OCI-LY7 (cell line): ENCODE results near the gene CLEC4G. TPM values are rescaled to one million over a fixed set of nuclear protein-coding genes. Genes with fewer than 3 reads are reported as not detected.

Experiments
- Bru-seq: library from RNA; stranded (reverse); fragments of 400-500 nt; gene quantifications from one replicate; lab custom pipeline; 2021; lab: Mats Ljungman, UMichigan
- BruChase-seq, 2 experiments: library from RNA; stranded (reverse); fragments of 400-500 nt; gene quantifications; one replicate each; lab custom pipeline; 2021; lab: Mats Ljungman, UMichigan
- BruUV-seq: library from RNA; stranded (reverse); fragments of 400-500 nt; replicated peaks from 2 replicates; lab custom pipeline; 2021; lab: Mats Ljungman, UMichigan
- CTCF ChIA-PET: fragments of 300-600 bp; sonication (Branson Sonifier 250); formaldehyde crosslinking; loops from one replicate; lab custom pipeline; 2022; ENCODE audit warnings: antibody characterized with exemption; ENCODE audit not compliant: unreplicated experiment; lab: Charles Lee
- POLR2A ChIA-PET: fragments of 300-600 bp; sonication (Branson Sonifier 250); formaldehyde crosslinking; loops from one replicate; lab custom pipeline; 2022; ENCODE audit warnings: antibody characterized with exemption; lab: Charles Lee
- DNase-seq: peaks from one replicate; pipeline ENCODE4 v3.0.0-alpha.2; 2015; ENCODE audit warnings: low spot score
- H2AFZ ChIP-seq: fragments of 200-600 bp; sonication (generic), shearing (Covaris generic); 2 replicates; pipeline ENCODE4 v1.6.1; 2014; ENCODE audit warnings: mild to moderate bottlenecking, antibody characterized with exemption, low read length, moderate library complexity
- H3K27ac ChIP-seq: fragments of 200-600 bp; sonication (generic); 2 replicates; pipeline ENCODE4 v1.5.1; 2014; ENCODE audit warnings: mixed run types, low read depth, mild to moderate bottlenecking, moderate library complexity, low read length, inconsistent platforms; ENCODE audit not compliant: poor library complexity, severe bottlenecking
- H3K36me3 ChIP-seq: fragments of 200-600 bp; sonication (generic); 2 replicates; pipeline ENCODE4 v1.6.1; 2014; ENCODE audit warnings: mild to moderate bottlenecking, antibody characterized with exemption, low read length, moderate library complexity, mixed read lengths; ENCODE audit not compliant: insufficient read depth
- H3K4me1 ChIP-seq: fragments of 200-600 bp; sonication (generic); 2 replicates; pipeline ENCODE4 v1.5.1; 2014; ENCODE audit warnings: mild to moderate bottlenecking, low read length; ENCODE audit not compliant: insufficient read depth, poor library complexity, severe bottlenecking
- H3K4me2 ChIP-seq: fragments of 200-600 bp; sonication (generic); 2 replicates; pipeline ENCODE4 v1.6.1; 2014; ENCODE audit warnings: mild to moderate bottlenecking, low read length
- H3K4me3 ChIP-seq: fragments of 200-600 bp; sonication (generic); 2 replicates; pipeline ENCODE4 v1.5.1; 2014; ENCODE audit warnings: mild to moderate bottlenecking, low read depth, low read length; ENCODE audit not compliant: poor library complexity, severe bottlenecking
- H3K79me2 ChIP-seq: fragments of 200-600 bp; sonication (generic); 2 replicates; pipeline ENCODE4 v1.6.1; 2016; ENCODE audit warnings: low read depth, mild to moderate bottlenecking, low read length, moderate library complexity, mixed read lengths; ENCODE audit not compliant: insufficient read depth
- H3K9me2 ChIP-seq: fragments of 200-600 bp; sonication (generic); 2 replicates; pipeline ENCODE4 v1.6.1; 2016; ENCODE audit warnings: mild to moderate bottlenecking, low read length, mixed read lengths; ENCODE audit not compliant: insufficient read depth
- H3K9me3 ChIP-seq: fragments of 200-600 bp; sonication (generic); 2 replicates; pipeline ENCODE4 v1.6.1; 2014; ENCODE audit warnings: mild to moderate bottlenecking, mixed run types, low read length, mixed read lengths
- H4K20me1 ChIP-seq: fragments of 200-600 bp; sonication (generic); 2 replicates; pipeline ENCODE4 v1.6.1; 2014; ENCODE audit warnings: mild to moderate bottlenecking, antibody characterized with exemption, low read length, moderate library complexity, mixed read lengths; ENCODE audit not compliant: insufficient read depth
- EZH2phosphoT487 ChIP-seq: fragments of 200-600 bp; sonication (generic); IDR thresholded peaks from 2 replicates; pipeline ENCODE4 v1.6.1; 2018; ENCODE audit warnings: low read depth, borderline replicate concordance, mild to moderate bottlenecking, mixed run types, antibody characterized with exemption, low read length, moderate library complexity, mixed read lengths
- intact Hi-C: fragments of 100-400 bp; cut with micrococcal nuclease; formaldehyde crosslinking; loops from one replicate; pipeline ENCODE4 v1.10.0; 2022; ENCODE audit not compliant: unreplicated experiment
- long read RNA-seq: library from polyadenylated mRNA; stranded (forward); transcript quantifications from one replicate; pipeline ENCODE4 v2.0.0, GENCODE V29; 2022
- total RNA-seq, 2 experiments: library from RNA; depleted of rRNA in 1 of 2; stranded (reverse); fragments of >200 nt in 1 of 2; shearing (Covaris generic) in 1 of 2; gene quantifications; 2 replicates each; pipeline ENCODE4 v1.2.3, GENCODE V29; 2014 to 2022
- TF ChIP-seq, protein P1 (sequence below): fragments of 200-600 bp; sonication (generic); conservative IDR thresholded peaks from 2 replicates; pipeline ENCODE4 v1.5.1; 2014; ENCODE audit warnings: mild to moderate bottlenecking, antibody characterized with exemption, low read length, moderate library complexity, mixed read lengths

Gene CLEC4G, protein sequence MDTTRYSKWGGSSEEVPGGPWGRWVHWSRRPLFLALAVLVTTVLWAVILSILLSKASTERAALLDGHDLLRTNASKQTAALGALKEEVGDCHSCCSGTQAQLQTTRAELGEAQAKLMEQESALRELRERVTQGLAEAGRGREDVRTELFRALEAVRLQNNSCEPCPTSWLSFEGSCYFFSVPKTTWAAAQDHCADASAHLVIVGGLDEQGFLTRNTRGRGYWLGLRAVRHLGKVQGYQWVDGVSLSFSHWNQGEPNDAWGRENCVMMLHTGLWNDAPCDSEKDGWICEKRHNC
- total RNA-seq (2014; rRNA removed; shearing (Covaris generic)) (not detected in 2 replicates), total RNA-seq (2022) (not detected in 2 replicates), Bru-seq, nascent RNA (not detected), BruChase-seq, experiment 1, labeled RNA remaining after a 6-hour chase (not detected), BruChase-seq, experiment 2, labeled RNA remaining after a 2-hour chase (not detected)
- long read RNA-seq: 0 reads

DNA sequence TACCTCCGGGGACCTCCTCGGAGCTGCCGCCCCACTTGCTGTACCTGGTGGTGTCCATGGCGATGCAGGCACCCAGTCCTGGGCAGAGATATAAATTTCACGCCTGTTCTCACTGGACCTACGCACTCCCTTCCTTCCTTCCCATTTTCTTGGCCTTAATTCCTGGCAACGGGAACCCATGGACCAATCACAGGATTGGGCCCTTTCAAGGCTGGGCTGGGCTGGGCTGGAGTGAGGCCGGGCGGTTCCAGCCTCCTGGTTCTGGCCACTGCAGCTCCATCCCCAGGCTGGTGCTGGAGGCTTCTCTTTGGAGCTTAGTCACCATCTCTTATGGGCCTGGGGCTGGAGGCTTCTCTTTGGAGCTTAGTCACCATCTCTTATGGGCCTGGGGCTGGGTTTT, at the start of gene CLEC4G:
TSS of gene CLEC4G (minus strand) at position 66 of the 400 bp plus-strand sequence. CDS start at position 58, 8 bp downstream.
- Histone ChIP-seq H3K9me3 (no peaks in the 10 kb centered on the region), H3K27ac (no peak within 1 kb of the TSS), H3K9me2 (no peaks in the 10 kb centered on the region), H3K79me2 (no peaks in the 10 kb centered on the region), H3K4me1 (no peaks in the 10 kb centered on the region), H4K20me1 (no peaks in the 10 kb centered on the region), H3K4me2 (no peak within 1 kb of the TSS), H2AFZ (no peak within 1 kb of the TSS), H3K36me3 (no peaks in the 10 kb centered on the region), H3K4me3 (no peak within 1 kb of the TSS)
- BruUV-seq: no TSS peak
- POLR2A ChIA-PET: no interaction called here
- intact Hi-C loops: no loop called here
- no peak for TF ChIP-seq EZH2phosphoT487
- TF ChIP-seq, protein P1, sequence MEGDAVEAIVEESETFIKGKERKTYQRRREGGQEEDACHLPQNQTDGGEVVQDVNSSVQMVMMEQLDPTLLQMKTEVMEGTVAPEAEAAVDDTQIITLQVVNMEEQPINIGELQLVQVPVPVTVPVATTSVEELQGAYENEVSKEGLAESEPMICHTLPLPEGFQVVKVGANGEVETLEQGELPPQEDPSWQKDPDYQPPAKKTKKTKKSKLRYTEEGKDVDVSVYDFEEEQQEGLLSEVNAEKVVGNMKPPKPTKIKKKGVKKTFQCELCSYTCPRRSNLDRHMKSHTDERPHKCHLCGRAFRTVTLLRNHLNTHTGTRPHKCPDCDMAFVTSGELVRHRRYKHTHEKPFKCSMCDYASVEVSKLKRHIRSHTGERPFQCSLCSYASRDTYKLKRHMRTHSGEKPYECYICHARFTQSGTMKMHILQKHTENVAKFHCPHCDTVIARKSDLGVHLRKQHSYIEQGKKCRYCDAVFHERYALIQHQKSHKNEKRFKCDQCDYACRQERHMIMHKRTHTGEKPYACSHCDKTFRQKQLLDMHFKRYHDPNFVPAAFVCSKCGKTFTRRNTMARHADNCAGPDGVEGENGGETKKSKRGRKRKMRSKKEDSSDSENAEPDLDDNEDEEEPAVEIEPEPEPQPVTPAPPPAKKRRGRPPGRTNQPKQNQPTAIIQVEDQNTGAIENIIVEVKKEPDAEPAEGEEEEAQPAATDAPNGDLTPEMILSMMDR: no peak
- CTCF ChIA-PET: no interaction called here
- DNase-seq: no peak

DNA sequence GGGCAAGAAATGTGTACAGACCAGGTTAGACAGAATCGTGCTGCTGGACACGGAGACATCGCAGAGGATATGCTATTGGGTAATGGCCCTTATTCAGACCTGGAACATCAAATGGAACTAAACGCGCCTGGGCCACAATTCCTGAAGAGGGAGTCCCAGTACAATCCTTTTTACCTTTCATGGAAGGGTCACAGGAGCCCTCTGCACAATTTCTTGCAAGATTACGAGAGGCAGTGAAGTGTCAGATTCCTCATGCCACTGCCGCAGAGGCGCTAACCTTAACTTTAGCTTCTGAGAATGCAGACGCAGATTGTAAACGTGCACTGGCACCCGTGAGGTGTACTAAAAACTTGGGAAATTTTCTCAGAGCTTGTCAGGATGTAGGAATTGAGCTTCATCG, 49.2 kb upstream of the CLEC4G start:
- TF ChIP-seq EZH2phosphoT487: no peak
- TF ChIP-seq, protein P1: no peak
- Histone ChIP-seq H3K9me2 (no peaks in the 10 kb centered on the region), H3K36me3 (no peaks in the 10 kb centered on the region), H2AFZ (no peak overlapping the region), H3K27ac (no peak overlapping the region), H3K4me1 (peaks cover 5% of the 10 kb centered on the region), H4K20me1 (no peaks in the 10 kb centered on the region), H3K9me3 (no peaks in the 10 kb centered on the region), H3K79me2 (no peaks in the 10 kb centered on the region), H3K4me2 (no peak overlapping the region), H3K4me3 (no peak overlapping the region)
- no TSS peak for BruUV-seq
- intact Hi-C loops: no loop called here
- CTCF ChIA-PET: no interaction called here
- no peak for DNase-seq
- POLR2A ChIA-PET: no interaction called here
